Neural progenitor cell (in vitro differentiated cells): Measurements from ENCODE around the gene RBM43. TPM values are rescaled to one million over a fixed set of nuclear protein-coding genes. Genes with fewer than 3 reads are reported as not detected.
"Not testable (repeated sequence)": the region's sequence is repeated elsewhere in the genome, so short reads cannot be mapped to it uniquely, and the experiment has no call there.

Experiments
- DNase-seq: peaks from one replicate; pipeline ENCODE4 v3.0.0-alpha.2; 2016; ENCODE audit warnings: low spot score
- H2AFZ ChIP-seq: fragments of 200-600 bp; sonication (generic); replicated peaks from 2 replicates; pipeline ENCODE4 v1.6.1; 2016; ENCODE audit warnings: antibody characterized with exemption
- H3F3A ChIP-seq: fragments of 200-600 bp; sonication (generic); 2 replicates; pipeline ENCODE4 v1.6.1; 2016; ENCODE audit warnings: antibody characterized with exemption, low read depth
- H3K27ac ChIP-seq: fragments of 200-600 bp; sonication (generic); 2 replicates; pipeline ENCODE4 v1.5.1; 2016; ENCODE audit warnings: mild to moderate bottlenecking
- H3K27me3 ChIP-seq: fragments of 200-600 bp; sonication (generic); 2 replicates; pipeline ENCODE4 v1.6.1; 2016; ENCODE audit warnings: mild to moderate bottlenecking, moderate library complexity
- H3K36me3 ChIP-seq: fragments of 200-600 bp; sonication (generic); 2 replicates; pipeline ENCODE4 v1.5.1; 2016
- H3K4me1 ChIP-seq: fragments of 200-600 bp; sonication (generic); 2 replicates; pipeline ENCODE4 v1.6.1; 2016; ENCODE audit warnings: mixed run types
- H3K4me2 ChIP-seq: fragments of 200-600 bp; sonication (generic); 2 replicates; pipeline ENCODE4 v1.6.1; 2016
- H3K4me3 ChIP-seq: fragments of 200-600 bp; sonication (generic); 2 replicates; pipeline ENCODE4 v1.5.1; 2016
- H3K79me2 ChIP-seq: fragments of 200-600 bp; sonication (generic); 2 replicates; pipeline ENCODE4 v1.6.1; 2016; ENCODE audit warnings: low read depth
- H3K9ac ChIP-seq: fragments of 200-600 bp; sonication (generic); 2 replicates; pipeline ENCODE4 v1.6.1; 2016
- H3K9me3 ChIP-seq: fragments of 200-600 bp; sonication (generic); 2 replicates; pipeline ENCODE4 v1.5.1; 2016; ENCODE audit warnings: low read depth
- H4K20me1 ChIP-seq: fragments of 200-600 bp; sonication (generic); 2 replicates; pipeline ENCODE4 v1.6.1; 2016; ENCODE audit warnings: low read depth
- H3K27ac Mint-ChIP-seq: 3 replicates; pipeline ENCODE4 v1.8.0; 2021; ENCODE audit warnings: mixed read lengths
- H3K27me3 Mint-ChIP-seq: 2 replicates; pipeline ENCODE4 v1.8.0; 2022; ENCODE audit warnings: low read depth, mild to moderate bottlenecking, inconsistent platforms, moderate library complexity, mixed read lengths; ENCODE audit not compliant: insufficient read depth
- H3K36me3 Mint-ChIP-seq: 3 replicates; pipeline ENCODE4 v1.8.0; 2021; ENCODE audit warnings: mixed read lengths
- H3K4me1 Mint-ChIP-seq: 3 replicates; pipeline ENCODE4 v1.8.0; 2021; ENCODE audit warnings: mixed read lengths
- H3K4me3 Mint-ChIP-seq: 3 replicates; pipeline ENCODE4 v1.8.0; 2021; ENCODE audit warnings: mild to moderate bottlenecking, moderate library complexity, mixed read lengths
- H3K9me3 Mint-ChIP-seq: 3 replicates; pipeline ENCODE4 v1.8.0; 2020; ENCODE audit warnings: mixed read lengths
- CTCF ChIP-seq: fragments of 200-600 bp; sonication (generic); IDR thresholded peaks from 2 replicates; pipeline ENCODE4 v1.5.1; 2017; ENCODE audit warnings: antibody characterized with exemption, mild to moderate bottlenecking
- EZH2 ChIP-seq: fragments of 200-600 bp; sonication (generic); IDR thresholded peaks from 2 replicates; pipeline ENCODE4 v1.6.1; 2017; ENCODE audit warnings: antibody characterized with exemption, mild to moderate bottlenecking, moderate library complexity
- EZH2phosphoT487 ChIP-seq: fragments of 200-600 bp; sonication (generic); IDR thresholded peaks from 2 replicates; pipeline ENCODE4 v1.6.1; 2017; ENCODE audit warnings: antibody characterized with exemption
- total RNA-seq: library from RNA; depleted of rRNA; stranded (reverse); fragments of >200 nt; gene quantifications from 2 replicates; pipeline ENCODE4 v1.2.3, GENCODE V29; 2015; ENCODE audit warnings: low replicate concordance

RBM43 gene
- total RNA-seq, 1 donor from 2014 or later, result 1.1 TPM

DNA sequence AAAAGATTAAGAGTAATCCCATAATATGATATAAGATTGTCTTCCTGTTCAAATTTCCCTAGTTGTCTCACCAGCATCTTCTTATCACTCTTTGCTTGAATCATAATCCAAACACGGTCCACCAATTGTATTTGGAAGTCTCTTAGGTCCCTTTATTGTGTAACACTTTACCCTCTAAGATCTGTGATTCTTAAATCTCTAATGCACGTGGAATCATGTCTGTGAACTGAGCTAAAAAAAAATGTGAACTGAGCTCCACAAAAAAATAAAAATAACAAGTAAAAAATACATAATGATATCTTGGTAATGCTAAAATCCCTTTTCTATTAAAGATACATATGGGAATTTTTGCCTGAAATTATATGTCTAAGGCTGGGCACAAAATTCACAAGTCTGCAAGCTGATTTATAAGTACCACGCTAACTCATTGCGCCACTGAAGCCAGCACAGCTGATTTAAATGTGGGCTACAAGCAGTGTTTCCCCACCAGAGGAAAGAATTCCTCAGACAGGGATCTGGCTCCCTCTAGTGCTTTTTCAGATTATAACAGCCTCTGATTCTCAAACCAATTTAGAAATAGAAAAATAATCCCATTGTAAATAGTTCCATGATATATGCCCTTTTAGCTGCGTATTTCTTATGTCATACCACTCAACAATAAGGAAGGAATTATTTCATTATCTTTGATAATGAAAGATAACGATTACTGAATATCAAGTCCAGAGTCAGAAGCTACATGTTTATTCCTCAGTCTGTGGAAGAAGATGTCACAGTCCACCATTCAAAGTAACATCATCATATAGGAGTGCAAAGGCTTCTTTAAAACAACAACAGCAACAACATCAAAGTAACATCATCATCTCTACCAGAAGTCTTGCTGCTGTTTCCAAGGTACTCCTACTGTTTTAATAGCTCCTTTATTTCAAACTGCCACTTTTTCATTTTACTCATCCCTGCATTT, 22.9 kb downstream of the RBM43 start:
- Histone ChIP-seq H3K9ac (no peak overlapping the region), H3K4me3 (no peak overlapping the region), H3K36me3 (no peaks in the 10 kb centered on the region), H3K27ac (no peak overlapping the region), H3F3A (no peaks in the 10 kb centered on the region), H3K79me2 (no peaks in the 10 kb centered on the region), H2AFZ (no peak overlapping the region), H4K20me1 (no peaks in the 10 kb centered on the region), H3K27me3 (no peaks in the 10 kb centered on the region), H3K9me3 (no peaks in the 10 kb centered on the region), H3K4me2 (no peak overlapping the region), H3K4me1 (no peaks in the 10 kb centered on the region)
- peak; percentile 94 for TF ChIP-seq CTCF
- TF ChIP-seq EZH2, result no peak
- DNase-seq, result peak; percentile 73
- Mint-ChIP-seq H3K4me1 (peaks cover 3% of the 10 kb centered on the region), H3K9me3 (no peaks in the 10 kb centered on the region), H3K36me3 (no peaks in the 10 kb centered on the region), H3K27ac (no peak overlapping the region), H3K4me3 (no peak overlapping the region), H3K27me3 (peaks cover 2% of the 10 kb centered on the region)

DNA sequence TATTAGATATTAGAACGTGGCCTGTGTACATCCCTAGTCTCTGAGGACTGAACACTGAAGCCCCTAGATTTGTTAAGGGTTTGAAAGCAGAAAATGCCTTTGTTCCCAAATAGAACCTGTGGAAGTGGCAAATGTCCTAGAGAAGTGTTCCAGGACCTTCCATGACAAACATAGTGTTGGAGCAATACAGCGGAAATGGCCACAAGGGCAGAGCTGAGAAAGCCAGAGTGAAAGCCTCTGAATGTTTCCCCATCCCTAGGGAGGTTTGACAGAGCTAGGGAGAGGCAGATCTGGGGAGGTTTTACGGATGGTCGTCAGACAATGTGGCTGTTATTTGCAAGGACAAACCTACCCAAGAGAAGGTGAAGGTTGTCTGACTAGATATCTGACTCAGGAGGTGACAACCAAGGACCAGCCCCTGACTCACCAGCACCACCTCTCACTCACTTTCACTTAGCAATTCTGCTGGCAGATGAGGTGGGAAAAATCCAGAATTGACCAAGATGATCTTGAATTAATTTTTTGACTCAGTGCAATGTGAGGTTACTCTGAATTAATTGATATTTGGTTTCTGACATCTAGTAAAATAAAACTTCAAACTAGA, 24.1 kb downstream of the RBM43 start:
- Mint-ChIP-seq H3K4me3 (no peak overlapping the region), H3K36me3 (no peaks in the 10 kb centered on the region), H3K9me3 (peaks cover 5% of the 10 kb centered on the region), H3K27me3 (peaks cover 2% of the 10 kb centered on the region), H3K27ac (no peak overlapping the region), H3K4me1 (peaks cover 3% of the 10 kb centered on the region)
- H3K36me3 ChIP-seq, result no peaks in the 10 kb centered on the region
- H3K27ac ChIP-seq, result no peak overlapping the region
- H2AFZ ChIP-seq, result no peak overlapping the region
- no peak for DNase-seq
- H3F3A ChIP-seq, result no peaks in the 10 kb centered on the region
- no peak overlapping the region for H3K4me3 ChIP-seq
- no peaks in the 10 kb centered on the region for H3K79me2 ChIP-seq
- H3K9ac ChIP-seq, result no peak overlapping the region
- no peak for TF ChIP-seq EZH2phosphoT487
- TF ChIP-seq CTCF, result no peak
- TF ChIP-seq EZH2, result no peak
- no peaks in the 10 kb centered on the region for H3K27me3 ChIP-seq
- no peak overlapping the region for H3K4me2 ChIP-seq
- no peaks in the 10 kb centered on the region for H3K9me3 ChIP-seq
- H4K20me1 ChIP-seq, result no peaks in the 10 kb centered on the region
- no peaks in the 10 kb centered on the region for H3K4me1 ChIP-seq

DNA sequence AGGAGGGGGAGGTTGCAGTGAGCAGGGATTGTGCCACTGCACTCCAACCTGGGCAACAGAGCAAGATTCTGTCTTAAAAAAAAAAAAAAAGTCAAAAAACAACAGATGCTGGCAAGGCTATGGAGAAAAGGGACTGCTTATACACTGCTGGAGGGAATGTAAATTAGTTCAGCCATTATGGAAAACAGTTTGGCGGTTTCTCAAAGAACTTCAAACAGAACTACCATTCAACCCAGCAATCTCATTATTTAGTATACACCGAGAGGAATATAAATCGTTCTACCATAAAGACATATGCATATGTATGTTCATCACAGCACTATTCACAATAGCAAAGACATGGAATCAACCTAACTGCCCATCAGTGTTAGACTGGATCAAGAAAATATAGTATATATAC, 27.9 kb downstream of the RBM43 start:
- H3K36me3 ChIP-seq, H3K27me3 ChIP-seq, H3K4me1 ChIP-seq, H3K9ac ChIP-seq, H3K4me3 ChIP-seq, H3K79me2 ChIP-seq, H3K9me3 ChIP-seq, H2AFZ ChIP-seq, H3K4me1 Mint-ChIP-seq, H3K27ac Mint-ChIP-seq, H4K20me1 ChIP-seq, H3K9me3 Mint-ChIP-seq, H3K4me3 Mint-ChIP-seq, H3K27me3 Mint-ChIP-seq, DNase-seq, H3K27ac ChIP-seq, H3K4me2 ChIP-seq, H3K36me3 Mint-ChIP-seq, H3F3A ChIP-seq: not testable (repeated sequence)

DNA sequence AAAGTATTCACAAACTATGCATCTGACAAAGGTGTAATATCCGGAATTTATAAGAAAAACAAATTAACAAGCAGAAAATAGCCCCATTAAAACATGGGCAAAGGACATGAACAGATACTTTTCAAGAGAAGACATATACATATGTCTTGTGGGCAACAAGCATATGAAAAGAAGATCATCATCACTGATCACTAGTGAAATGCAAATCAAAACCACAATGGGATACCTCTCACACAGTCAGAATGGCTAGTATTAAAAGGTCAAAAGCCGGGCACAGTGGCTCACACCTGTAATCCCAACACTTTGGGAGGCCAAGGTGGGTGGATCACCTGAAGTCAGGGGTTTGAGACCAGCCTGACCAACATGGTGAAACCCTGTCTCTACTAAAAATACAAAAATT, 28.4 kb downstream of the RBM43 start:
- H3K9ac ChIP-seq, H2AFZ ChIP-seq, H3K9me3 Mint-ChIP-seq, H3K4me3 ChIP-seq, H3K4me3 Mint-ChIP-seq, H3K27me3 ChIP-seq, H3K27me3 Mint-ChIP-seq, H3K4me2 ChIP-seq, H3F3A ChIP-seq, H3K4me1 Mint-ChIP-seq, H3K9me3 ChIP-seq, H3K36me3 Mint-ChIP-seq, H3K27ac ChIP-seq, H4K20me1 ChIP-seq, H3K4me1 ChIP-seq, H3K27ac Mint-ChIP-seq, H3K79me2 ChIP-seq, DNase-seq, H3K36me3 ChIP-seq: not testable (repeated sequence)
